HCT116 (cell line): ENCODE results near the gene FGF1. TPM values are rescaled to one million over a fixed set of nuclear protein-coding genes. Genes with fewer than 3 reads are reported as not detected.

Experiments
- ATAC-seq: fragments of 200-7000 bp; cut with Tn5 transposase; 2 replicates; pipeline ENCODE4 v1.9.1; 2020; ENCODE audit warnings: mild to moderate bottlenecking, moderate library complexity
- BruUV-seq: library from RNA; stranded (reverse); fragments of 400-500 nt; replicated peaks from 2 replicates; lab custom pipeline; 2021; lab: Mats Ljungman, UMichigan
- CTCF ChIA-PET: fragments of 300-600 bp; sonication (Branson Sonifier 250); formaldehyde crosslinking; loops from one replicate; lab custom pipeline; 2021; ENCODE audit warnings: antibody characterized with exemption; lab: Charles Lee
- POLR2A ChIA-PET: fragments of 300-600, 350-600 bp; sonication (Branson Sonifier 250); formaldehyde crosslinking; loops from one replicate; lab custom pipeline; 2021; ENCODE audit warnings: antibody characterized with exemption; lab: Charles Lee
- RAD21 ChIA-PET, 2 experiments: fragments of 300-600 bp; sonication (Branson Sonifier 250); formaldehyde crosslinking; loops; one replicate each; lab custom pipeline; 2023; ENCODE audit warnings: low total read pairs in 2 of 2; ENCODE audit not compliant: uncharacterized antibody in 2 of 2, unreplicated experiment in 2 of 2, low non-redundant PET in 1 of 2; lab: Charles Lee
- DNase-seq: peaks from one replicate; pipeline ENCODE4 v3.0.0-alpha.2; 2010; ENCODE audit warnings: low read depth, low spot score
- H2AFZ ChIP-seq: fragments of 200-600 bp; shearing (Covaris generic), sonication (generic); 2 replicates; pipeline ENCODE4 v1.6.1; 2017; ENCODE audit warnings: low read depth, mixed run types, mixed read lengths, antibody characterized with exemption, low read length; ENCODE audit not compliant: poor library complexity, severe bottlenecking
- H3K27ac ChIP-seq: 2 replicates; pipeline ENCODE4 v1.5.1; 2012; ENCODE audit warnings: low read depth, low read length
- H3K27me3 ChIP-seq: fragments of 200-600 bp; sonication (generic); 2 replicates; pipeline ENCODE4 v1.6.1; 2016; ENCODE audit warnings: mixed run types, low read length, mixed read lengths; ENCODE audit not compliant: insufficient read depth
- H3K36me3 ChIP-seq, 2 experiments: fragments of 200-500 bp in 1 of 2; fragments of 200-600 bp in 1 of 2; sonication (Bioruptor generic) in 1 of 2; sonication (generic) in 1 of 2; 2 replicates each; pipeline versions ENCODE4 v1.5.1 to v1.6.1; 2014 to 2016; ENCODE audit warnings: low read length in 2 of 2, inconsistent platforms in 1 of 2, mixed read lengths in 1 of 2, mixed run types in 1 of 2; ENCODE audit not compliant: insufficient read depth in 2 of 2, control insufficient read depth in 1 of 2
- H3K4me1 ChIP-seq, 2 experiments: fragments of 200-600 bp in 1 of 2; sonication (generic) in 1 of 2; 2 replicates each; pipeline versions ENCODE4 v1.5.1 to v1.6.1; 2012 to 2017; ENCODE audit warnings: low read length in 2 of 2, inconsistent platforms in 1 of 2, mild to moderate bottlenecking in 1 of 2, mixed read lengths in 1 of 2, mixed run types in 1 of 2, moderate library complexity in 1 of 2; ENCODE audit not compliant: insufficient read depth in 2 of 2, control insufficient read depth in 1 of 2
- H3K4me2 ChIP-seq: fragments of 200-600 bp; sonication (generic); 2 replicates; pipeline ENCODE4 v1.6.1; 2017; ENCODE audit warnings: mixed run types, low read length, mixed read lengths
- H3K4me3 ChIP-seq, 2 experiments: fragments of 200-600 bp in 1 of 2; sonication (generic) in 1 of 2; replicated peaks in 1 of 2; 2 replicates each; pipeline ENCODE4 v1.5.1; 2011 to 2016; ENCODE audit warnings: low read length in 2 of 2, control low read depth in 1 of 2, low read depth in 1 of 2, mild to moderate bottlenecking in 1 of 2, mixed read lengths in 1 of 2, mixed run types in 1 of 2
- H3K79me2 ChIP-seq: fragments of 200-600 bp; sonication (generic); 2 replicates; pipeline ENCODE4 v1.6.1; 2017; ENCODE audit warnings: mild to moderate bottlenecking, mixed run types, low read length, moderate library complexity, mixed read lengths; ENCODE audit not compliant: insufficient read depth
- H3K9ac ChIP-seq: fragments of 200-600 bp; sonication (generic); 2 replicates; pipeline ENCODE4 v1.6.1; 2016; ENCODE audit warnings: low read length, mixed read lengths
- H3K9me2 ChIP-seq: fragments of 200-600 bp; sonication (generic), shearing (Covaris generic); 2 replicates; pipeline ENCODE4 v1.6.1; 2017; ENCODE audit warnings: mixed run types, mild to moderate bottlenecking, moderate library complexity; ENCODE audit not compliant: insufficient read depth
- H3K9me3 ChIP-seq, 2 experiments: fragments of 200-500 bp in 1 of 2; fragments of 200-600 bp in 1 of 2; sonication (Bioruptor generic) in 1 of 2; sonication (generic) in 1 of 2; 2 replicates each; pipeline ENCODE4 v1.6.1; 2014 to 2017; ENCODE audit warnings: low read length in 2 of 2, mixed read lengths in 2 of 2, inconsistent platforms in 1 of 2, low read depth in 1 of 2, mild to moderate bottlenecking in 1 of 2, mixed run types in 1 of 2, moderate library complexity in 1 of 2; ENCODE audit not compliant: control insufficient read depth in 1 of 2, insufficient read depth in 1 of 2
- H4K20me1 ChIP-seq: fragments of 200-600 bp; sonication (generic), shearing (Covaris generic); 2 replicates; pipeline ENCODE4 v1.6.1; 2017; ENCODE audit warnings: mixed run types, mild to moderate bottlenecking, moderate library complexity; ENCODE audit not compliant: insufficient read depth
- ATF3 ChIP-seq: IDR thresholded peaks from 2 replicates; pipeline ENCODE4 v1.6.1; 2012
- CBX3 ChIP-seq: IDR thresholded peaks from 2 replicates; pipeline ENCODE4 v1.6.1; 2012; ENCODE audit warnings: low read depth
- CTCF ChIP-seq, 3 experiments: fragments of 200-600 bp in 1 of 3; sonication (generic) in 1 of 3; IDR thresholded peaks in 2 of 3; conservative IDR thresholded peaks in 1 of 3; 2 replicates each; pipeline ENCODE4 v1.5.1; 2012 to 2017; ENCODE audit warnings: low read depth in 2 of 3, low read length in 2 of 3, antibody characterized with exemption in 1 of 3, borderline replicate concordance in 1 of 3, control low read depth in 1 of 3, mild to moderate bottlenecking in 1 of 3, mixed read lengths in 1 of 3, mixed run types in 1 of 3, moderate library complexity in 1 of 3; ENCODE audit not compliant: insufficient read depth in 1 of 3
- EGR1 ChIP-seq: IDR thresholded peaks from 2 replicates; pipeline ENCODE4 v1.6.1; 2012; ENCODE audit warnings: low read depth
- ELF1 ChIP-seq: IDR thresholded peaks from 2 replicates; pipeline ENCODE4 v1.6.1; 2012; ENCODE audit warnings: low read depth, borderline replicate concordance
- EZH2 ChIP-seq: fragments of 200-600 bp; sonication (generic); IDR thresholded peaks from 2 replicates; pipeline ENCODE4 v1.6.1; 2017; ENCODE audit warnings: antibody characterized with exemption, mixed run types
- FOSL1 ChIP-seq: IDR thresholded peaks from 2 replicates; pipeline ENCODE4 v1.6.1; 2012; ENCODE audit warnings: low read depth
- JUND ChIP-seq: IDR thresholded peaks from 2 replicates; pipeline ENCODE4 v1.6.1; 2012
- MAX ChIP-seq: IDR thresholded peaks from 2 replicates; pipeline ENCODE4 v1.6.1; 2012
- RAD21 ChIP-seq: IDR thresholded peaks from 2 replicates; pipeline ENCODE4 v1.6.1; 2012; ENCODE audit warnings: low read depth, mild to moderate bottlenecking
- REST ChIP-seq: IDR thresholded peaks from 2 replicates; pipeline ENCODE4 v1.6.1; 2012; ENCODE audit warnings: low read depth
- SIN3A ChIP-seq: IDR thresholded peaks from 2 replicates; pipeline ENCODE4 v1.6.1; 2012; ENCODE audit warnings: low read depth
- SP1 ChIP-seq: IDR thresholded peaks from 2 replicates; pipeline ENCODE4 v1.6.1; 2012; ENCODE audit warnings: low read depth
- SRF ChIP-seq: IDR thresholded peaks from 2 replicates; pipeline ENCODE4 v1.6.1; 2012; ENCODE audit warnings: low read depth
- TCF7L2 ChIP-seq: IDR thresholded peaks from 2 replicates; pipeline ENCODE4 v1.7.0; 2011; ENCODE audit warnings: borderline replicate concordance, inconsistent platforms; ENCODE audit not compliant: insufficient read depth, insufficient read length; ENCODE audit errors: extremely low read depth
- YY1 ChIP-seq: IDR thresholded peaks from 2 replicates; pipeline ENCODE4 v1.6.1; 2011; ENCODE audit warnings: low read length, low read depth, moderate library complexity, mild to moderate bottlenecking; ENCODE audit not compliant: insufficient replicate concordance; ENCODE audit errors: extremely low read depth
- ZBTB33 ChIP-seq: IDR thresholded peaks from 2 replicates; pipeline ENCODE4 v1.6.1; 2011; ENCODE audit warnings: mild to moderate bottlenecking, low read length, moderate library complexity; ENCODE audit not compliant: insufficient replicate concordance; ENCODE audit errors: extremely low read depth
- ZFX ChIP-seq: fragments of 450-650 bp; IDR thresholded peaks from 2 replicates; pipeline ENCODE4 v1.6.1; 2017
- ZNF274 ChIP-seq: fragments of 200-500 bp; sonication (Bioruptor generic); IDR thresholded peaks from 2 replicates; pipeline ENCODE4 v1.6.1; 2014; ENCODE audit warnings: mild to moderate bottlenecking, low read depth, low read length, inconsistent platforms
- intact Hi-C: fragments of 100-400 bp; cut with micrococcal nuclease; formaldehyde crosslinking; loops from 2 replicates; pipeline ENCODE4 v1.10.0; 2022
- total RNA-seq: library from RNA; stranded (reverse); gene quantifications from one replicate; pipeline ENCODE4 v1.2.1, GENCODE V29; 2021; ENCODE audit not compliant: unreplicated experiment

The FGF1 gene
- total RNA-seq, 1 experiment from 2014 or later, result not detected

- CTCF ChIA-PET, result no interaction called here
- Histone ChIP-seq H3K4me2 (no peak overlapping the region), H3K9me3 (no peaks in the 10 kb centered on the region), H3K27ac (no peak overlapping the region), H3K4me3 (no peak overlapping the region), H3K9ac (no peak overlapping the region), H4K20me1 (no peaks in the 10 kb centered on the region), H3K27me3 (no peaks in the 10 kb centered on the region), H3K9me2 (no peaks in the 10 kb centered on the region), H3K36me3 (no peaks in the 10 kb centered on the region), H2AFZ (no peak overlapping the region), H3K79me2 (no peaks in the 10 kb centered on the region), H3K4me1 (peaks cover 3% of the 10 kb centered on the region in 2 experiments; a peak in 1 of 4 replicates)
- no peak for DNase-seq
- no peak for ATAC-seq
- TF ChIP-seq RAD21, result no peak
- TF ChIP-seq MAX, result no peak
- TF ChIP-seq ZNF274, result no peak
- no peak for TF ChIP-seq EGR1
- no peak for TF ChIP-seq ATF3
- TF ChIP-seq SRF, result no peak
- no peak for TF ChIP-seq CTCF (IDR thresholded peaks at IDR 0.05 in 2 of 3, conservative IDR thresholded peaks at IDR 0.05 in 1 of 3; ENCODE audit: borderline replicate concordance in 1 of 3, insufficient read depth in 1 of 3, low read depth in 2 of 3, low read length in 2 of 3)
- TF ChIP-seq SIN3A, result no peak
- no peak for TF ChIP-seq ZFX
- TF ChIP-seq CBX3, result no peak
- no peak for TF ChIP-seq ELF1
- no peak for TF ChIP-seq YY1
- TF ChIP-seq TCF7L2, result no peak
- TF ChIP-seq REST, result no peak
- no peak for TF ChIP-seq EZH2
- no peak for TF ChIP-seq ZBTB33
- no peak for TF ChIP-seq JUND
- TF ChIP-seq SP1, result no peak
- no peak for TF ChIP-seq FOSL1
- RAD21 ChIA-PET, result no interaction called here
- POLR2A ChIA-PET, result no interaction called here
- intact Hi-C loops, result no loop called here
- no TSS peak for BruUV-seq
These were observed 2.5 kb upstream of the FGF1 start for GRCh38 chr5:142688281-142688989.
